Naive B cell (primary cell): ENCODE measurements around the gene GRAMD1B. TPM values are rescaled to one million over a fixed set of nuclear protein-coding genes. Genes with fewer than 3 reads are reported as not detected.

ENCODE experiments used
- ATAC-seq, 2 donors: fragments of 150-1000 bp; cut with Tn5 transposase; 2 replicates each; pipeline ENCODE4 v1.10.0; 2021; ENCODE audit warnings: low read depth in 2 of 2, mild to moderate bottlenecking in 2 of 2, moderate library complexity in 2 of 2
- DNase-seq: peaks from one replicate; pipeline ENCODE4 v3.0.0; 2022
- H3K27ac Mint-ChIP-seq, 6 donors: one replicate each; pipeline ENCODE4 v1.8.0; 2020 to 2022; ENCODE audit warnings: mild to moderate bottlenecking in 6 of 6, mixed read lengths in 6 of 6, moderate library complexity in 5 of 6, inconsistent platforms in 2 of 6
- H3K27me3 Mint-ChIP-seq, 3 donors: one replicate each; pipeline ENCODE4 v1.8.0; 2021 to 2022; ENCODE audit warnings: mixed read lengths in 3 of 3, mild to moderate bottlenecking in 1 of 3
- H3K36me3 Mint-ChIP-seq, 2 donors: one replicate each; pipeline ENCODE4 v1.8.0; 2020 to 2022; ENCODE audit warnings: mixed read lengths in 2 of 2, inconsistent platforms in 1 of 2, mild to moderate bottlenecking in 1 of 2
- H3K4me1 Mint-ChIP-seq, 3 donors: one replicate each; pipeline ENCODE4 v1.8.0; 2020 to 2022; ENCODE audit warnings: mixed read lengths in 3 of 3, inconsistent platforms in 1 of 3, mild to moderate bottlenecking in 1 of 3, moderate library complexity in 1 of 3
- H3K4me3 Mint-ChIP-seq, 8 donors: one replicate each; pipeline ENCODE4 v1.8.0; 2020 to 2022; ENCODE audit warnings: mild to moderate bottlenecking in 8 of 8, mixed read lengths in 8 of 8, moderate library complexity in 8 of 8, inconsistent platforms in 2 of 8
- H3K9me3 Mint-ChIP-seq, 7 donors: one replicate each; pipeline ENCODE4 v1.8.0; 2020 to 2022; ENCODE audit warnings: mixed read lengths in 7 of 7, mild to moderate bottlenecking in 5 of 7, inconsistent platforms in 2 of 7, moderate library complexity in 1 of 7
- polyA plus RNA-seq, 6 donors: library from polyadenylated mRNA; unstranded; fragments of 300-500 nt; fragmentation: Illumina TruSeq; gene quantifications; one replicate each; pipeline ENCODE4 v1.2.3, GENCODE V29; 2021; ENCODE audit warnings: low read depth in 6 of 6

GRAMD1B gene
- polyA plus RNA-seq, 6 donors from 2014 or later, result 0.84 TPM; not detected in 5

DNA sequence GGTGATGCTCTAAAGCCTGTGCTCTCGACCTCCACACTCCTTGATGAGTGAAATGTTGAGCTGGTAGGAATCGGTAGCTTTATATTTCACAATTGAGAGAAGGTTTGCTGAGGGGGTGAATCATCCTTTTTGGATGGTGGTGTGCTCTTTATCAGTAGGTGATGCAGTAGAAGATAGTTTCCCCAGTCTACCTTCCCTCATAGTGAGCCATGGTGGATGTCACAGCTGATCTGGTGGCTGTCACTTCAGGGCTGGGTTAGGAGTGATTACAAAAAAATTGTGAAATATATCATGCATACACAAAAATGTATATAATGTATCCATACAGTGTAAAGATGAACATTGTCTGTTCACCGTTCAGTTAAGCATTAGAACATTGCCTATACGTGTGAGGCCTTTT, 105.3 kb downstream of the GRAMD1B start:
- Mint-ChIP-seq H3K27me3 (no peaks in the 10 kb centered on the region), H3K9me3 (peaks cover 0 to 4% (median 0%) of the 10 kb centered on the region in 7 donors), H3K4me3 (no peak overlapping the region), H3K36me3 (no peaks in the 10 kb centered on the region), H3K27ac (no peak overlapping the region), H3K4me1 (no peaks in the 10 kb centered on the region)
- ATAC-seq (no peak), DNase-seq (no peak)

DNA sequence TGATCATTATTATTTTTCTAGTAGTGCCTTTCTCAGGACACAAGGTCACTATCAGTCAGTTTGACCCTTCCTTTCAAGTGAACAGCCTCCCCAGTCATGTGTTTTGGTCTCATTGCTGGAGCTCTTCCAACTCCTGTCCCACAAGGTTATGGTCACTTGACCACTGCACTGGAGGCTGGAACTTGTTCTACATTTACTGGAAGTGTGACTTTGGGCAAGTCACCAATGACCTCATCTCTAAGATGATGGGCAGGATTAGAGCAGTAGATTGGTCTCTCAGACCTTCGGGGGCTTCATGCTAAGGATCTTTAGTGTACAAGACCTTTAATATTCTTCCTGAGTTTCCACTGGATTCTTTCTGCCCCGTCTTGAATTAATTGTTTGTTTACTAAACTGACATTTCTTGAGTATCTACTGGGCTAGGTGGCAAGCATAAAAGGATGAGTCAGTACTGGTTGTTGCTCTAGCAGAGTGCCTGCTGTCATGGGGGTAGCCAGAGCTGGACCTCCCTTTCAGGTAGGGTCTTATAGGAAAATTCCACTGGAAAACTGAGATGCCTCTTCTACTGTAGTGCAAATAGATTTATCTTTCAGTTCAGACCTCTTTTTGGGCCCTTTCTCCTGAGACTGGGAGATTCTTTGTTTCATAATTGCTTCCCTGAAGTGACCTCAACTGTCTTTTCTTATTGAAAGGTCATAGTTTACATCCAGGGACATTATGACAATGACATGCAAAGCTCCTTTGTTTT, 106.8 kb downstream of the GRAMD1B start:
- H3K36me3 Mint-ChIP-seq, result no peaks in the 10 kb centered on the region
- no peak overlapping the region for H3K4me3 Mint-ChIP-seq
- no peak for ATAC-seq
- peaks cover 0 to 4% (median 0%) of the 10 kb centered on the region in 7 donors for H3K9me3 Mint-ChIP-seq
- H3K27ac Mint-ChIP-seq, result peak overlapping the region in 1 of 6 donors; percentile 67
- DNase-seq, result no peak
- no peaks in the 10 kb centered on the region for H3K27me3 Mint-ChIP-seq
- no peaks in the 10 kb centered on the region for H3K4me1 Mint-ChIP-seq

DNA sequence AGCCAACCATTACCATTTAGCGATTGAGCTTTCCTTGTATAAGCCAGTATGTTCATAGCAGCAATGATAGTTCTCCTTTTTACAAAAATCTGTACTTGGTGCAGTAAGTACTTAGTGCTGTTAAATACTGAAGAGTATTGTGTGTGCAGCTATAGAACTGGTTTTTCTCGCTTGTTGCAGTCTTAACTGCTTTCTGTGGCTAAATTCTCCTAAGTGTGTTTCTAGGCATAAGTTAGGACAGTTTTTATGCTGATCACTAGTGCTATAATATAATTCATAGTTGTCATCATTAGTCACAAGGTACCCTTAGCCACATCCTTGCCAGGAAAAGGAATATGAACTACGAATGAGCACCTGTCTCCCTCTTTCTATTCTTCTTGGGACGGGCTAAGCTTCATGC, 107.7 kb downstream of the GRAMD1B start:
- Mint-ChIP-seq H3K27me3 (no peaks in the 10 kb centered on the region), H3K27ac (no peak overlapping the region), H3K4me3 (no peak overlapping the region), H3K4me1 (no peaks in the 10 kb centered on the region), H3K9me3 (peaks cover 0 to 4% (median 0%) of the 10 kb centered on the region in 7 donors), H3K36me3 (no peaks in the 10 kb centered on the region)
- DNase-seq (no peak), ATAC-seq (no peak)

DNA sequence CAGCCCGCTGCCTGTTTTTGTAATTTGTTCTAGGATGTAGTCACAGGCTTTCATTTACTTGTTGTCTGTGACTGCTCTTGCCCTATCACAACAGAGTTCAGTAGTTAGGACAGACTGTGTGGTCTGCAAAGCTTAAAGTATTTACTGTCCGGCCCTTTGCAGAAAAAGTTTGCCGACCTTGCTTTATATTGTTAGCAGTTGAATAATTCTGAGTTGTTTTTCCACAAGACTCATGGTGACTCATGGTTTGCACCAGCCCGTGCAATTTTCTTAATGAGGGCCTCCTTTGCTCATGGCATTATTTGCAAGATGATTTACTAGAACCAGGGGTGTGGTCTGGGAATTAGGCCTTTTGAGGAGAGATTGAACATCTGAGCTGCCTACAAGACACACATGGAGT, 113.7 kb downstream of the GRAMD1B start:
- Mint-ChIP-seq H3K27me3 (no peaks in the 10 kb centered on the region), H3K27ac (no peak overlapping the region), H3K4me1 (no peaks in the 10 kb centered on the region), H3K36me3 (no peaks in the 10 kb centered on the region), H3K4me3 (no peak overlapping the region), H3K9me3 (no peaks in the 10 kb centered on the region)
- DNase-seq, result no peak
- ATAC-seq, result no peak

DNA sequence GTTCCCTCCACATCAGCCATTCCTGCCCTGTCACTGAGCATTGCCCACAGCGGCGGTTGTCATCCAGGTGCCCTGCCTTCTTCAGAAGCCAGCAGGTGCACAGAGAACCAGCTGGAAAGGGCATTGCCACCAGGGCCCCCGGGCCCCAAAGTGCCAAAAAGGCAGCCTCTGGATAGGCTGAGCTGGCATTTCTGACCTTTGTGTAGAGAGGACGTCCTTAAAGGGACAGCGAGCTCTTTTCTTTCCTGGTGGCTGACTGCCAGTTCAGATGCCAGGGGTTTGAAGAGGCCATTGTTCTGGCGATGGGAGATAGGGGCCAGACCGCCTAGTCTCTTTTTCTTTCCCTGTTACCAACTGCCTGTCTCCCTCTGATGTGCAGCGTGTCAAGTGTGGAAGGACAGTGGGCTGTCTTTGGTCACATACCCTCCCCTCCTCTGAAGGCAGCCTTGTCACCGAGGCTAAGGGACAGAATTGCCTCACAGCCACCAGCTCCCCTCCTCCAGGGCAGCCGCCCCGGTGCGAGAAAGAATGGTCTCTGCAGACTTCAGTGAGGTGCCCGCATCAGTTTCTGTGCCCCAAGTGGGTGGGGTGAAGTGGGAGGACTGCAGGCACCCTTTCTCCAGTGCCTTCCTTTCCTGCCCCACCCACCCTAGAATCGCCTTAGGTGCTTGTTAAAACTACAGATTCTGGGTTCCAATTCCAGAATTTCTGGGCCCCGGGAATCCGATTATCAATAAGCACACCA, 114.7 kb downstream of the GRAMD1B start:
- Mint-ChIP-seq H3K27ac (no peak overlapping the region), H3K36me3 (no peaks in the 10 kb centered on the region), H3K27me3 (no peaks in the 10 kb centered on the region), H3K4me1 (no peaks in the 10 kb centered on the region), H3K4me3 (no peak overlapping the region), H3K9me3 (no peaks in the 10 kb centered on the region)
- ATAC-seq, result no peak
- DNase-seq, result no peak

DNA sequence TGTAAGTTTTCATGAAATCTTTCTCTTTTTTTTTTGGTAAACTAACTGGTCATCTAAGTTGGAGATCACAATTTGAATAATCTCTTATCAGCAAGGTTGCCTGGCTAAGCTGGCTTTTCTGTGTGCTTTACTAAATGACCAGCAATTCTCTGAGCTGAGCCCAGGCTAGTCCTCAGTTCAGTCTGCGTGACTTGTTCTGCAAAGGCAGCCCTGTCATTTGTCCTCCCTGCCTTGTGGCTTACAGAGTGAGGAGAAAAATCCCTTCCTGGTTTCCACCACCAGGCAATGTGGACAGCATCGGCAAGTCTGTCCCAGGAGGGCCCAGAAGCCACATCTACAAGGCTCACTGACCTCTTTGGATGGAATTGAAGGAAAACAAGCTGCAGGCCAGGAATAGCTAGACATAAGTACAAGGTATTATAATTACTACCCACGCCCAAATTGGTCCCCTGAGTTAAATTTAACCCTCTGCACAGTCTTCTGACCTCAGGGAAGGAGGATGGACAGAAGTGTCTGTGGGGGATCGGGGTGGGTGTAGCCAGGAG, 115.7 kb downstream of the GRAMD1B start:
- Mint-ChIP-seq H3K36me3 (no peaks in the 10 kb centered on the region), H3K27ac (no peak overlapping the region), H3K4me3 (peak overlapping the region in 1 of 8 donors; percentile 3), H3K4me1 (no peaks in the 10 kb centered on the region), H3K9me3 (no peaks in the 10 kb centered on the region), H3K27me3 (no peaks in the 10 kb centered on the region)
- DNase-seq (no peak), ATAC-seq (no peak)

DNA sequence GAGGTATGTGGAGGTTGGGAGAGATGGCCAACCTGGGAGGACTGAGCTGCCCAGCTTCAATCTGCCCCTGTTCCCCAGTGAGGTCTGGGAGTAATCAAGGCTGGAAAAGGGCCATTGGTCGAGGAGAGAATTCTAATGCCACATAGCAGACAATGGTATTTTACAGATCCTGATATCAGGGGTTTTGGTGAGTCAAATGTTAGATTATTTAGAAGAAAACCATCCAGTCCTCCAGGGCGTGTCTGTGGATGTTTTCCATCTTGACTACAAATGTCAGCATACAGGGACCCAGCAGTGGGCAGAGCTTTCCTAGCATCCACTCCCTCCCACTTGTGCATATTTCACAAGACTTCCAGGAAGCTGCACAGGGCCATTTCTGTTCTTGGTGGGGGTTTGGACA, 116.4 kb downstream of the GRAMD1B start:
- no peak for ATAC-seq
- no peaks in the 10 kb centered on the region for H3K27me3 Mint-ChIP-seq
- H3K4me1 Mint-ChIP-seq, result no peaks in the 10 kb centered on the region
- H3K4me3 Mint-ChIP-seq, result no peak overlapping the region
- no peak for DNase-seq
- H3K27ac Mint-ChIP-seq, result no peak overlapping the region
- no peaks in the 10 kb centered on the region for H3K36me3 Mint-ChIP-seq
- H3K9me3 Mint-ChIP-seq, result no peaks in the 10 kb centered on the region

DNA sequence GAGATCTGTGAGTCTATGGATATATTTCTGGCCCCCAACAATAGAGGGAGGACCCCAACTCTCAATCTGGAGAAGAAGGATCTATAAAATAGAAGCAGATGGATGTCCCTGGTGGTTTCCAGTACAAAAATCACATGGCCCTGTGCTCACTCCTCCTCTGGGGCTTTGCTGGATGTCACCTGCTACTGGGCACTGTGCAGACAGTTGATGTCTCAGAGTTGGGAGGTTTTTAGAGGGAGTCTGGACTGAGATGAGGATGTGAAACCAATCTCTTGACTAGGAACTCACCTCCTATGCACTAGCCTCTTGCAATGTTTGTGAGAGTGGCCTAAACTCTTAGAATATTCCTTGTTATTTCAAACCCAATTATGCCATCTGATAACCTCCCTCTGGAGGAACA, 117.1 kb downstream of the GRAMD1B start:
- Mint-ChIP-seq H3K36me3 (no peaks in the 10 kb centered on the region), H3K4me3 (peak overlapping the region in 1 of 8 donors; percentile 33), H3K27ac (peak overlapping the region in 1 of 6 donors; percentile 83), H3K9me3 (no peaks in the 10 kb centered on the region), H3K27me3 (no peaks in the 10 kb centered on the region), H3K4me1 (no peaks in the 10 kb centered on the region)
- peak; percentile 64 to 74 for ATAC-seq
- DNase-seq, result no peak

DNA sequence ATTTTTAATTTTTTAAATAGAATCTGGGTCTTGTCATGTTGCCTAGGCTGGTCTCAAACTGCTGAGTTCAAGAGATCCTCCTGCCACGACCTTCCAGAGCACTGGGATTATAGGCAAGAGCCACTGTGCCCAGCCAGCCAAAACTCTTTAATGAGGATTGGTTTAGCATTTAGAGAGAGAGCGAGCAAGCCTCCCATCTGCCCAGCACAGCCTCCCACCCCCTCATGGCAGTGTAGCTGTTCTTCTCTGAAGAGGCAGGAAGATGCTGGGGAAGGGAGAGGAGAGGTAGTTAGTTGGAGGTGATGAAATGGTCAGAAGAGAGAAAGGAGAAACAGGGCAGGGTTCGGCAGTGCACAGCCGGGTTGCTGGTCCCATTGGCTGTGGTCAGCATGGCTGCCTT, 118.7 kb downstream of the GRAMD1B start:
- Mint-ChIP-seq H3K36me3 (no peaks in the 10 kb centered on the region), H3K27me3 (no peaks in the 10 kb centered on the region), H3K4me1 (no peaks in the 10 kb centered on the region), H3K27ac (no peak overlapping the region), H3K9me3 (no peaks in the 10 kb centered on the region), H3K4me3 (no peak overlapping the region)
- DNase-seq (no peak), ATAC-seq (no peak)

DNA sequence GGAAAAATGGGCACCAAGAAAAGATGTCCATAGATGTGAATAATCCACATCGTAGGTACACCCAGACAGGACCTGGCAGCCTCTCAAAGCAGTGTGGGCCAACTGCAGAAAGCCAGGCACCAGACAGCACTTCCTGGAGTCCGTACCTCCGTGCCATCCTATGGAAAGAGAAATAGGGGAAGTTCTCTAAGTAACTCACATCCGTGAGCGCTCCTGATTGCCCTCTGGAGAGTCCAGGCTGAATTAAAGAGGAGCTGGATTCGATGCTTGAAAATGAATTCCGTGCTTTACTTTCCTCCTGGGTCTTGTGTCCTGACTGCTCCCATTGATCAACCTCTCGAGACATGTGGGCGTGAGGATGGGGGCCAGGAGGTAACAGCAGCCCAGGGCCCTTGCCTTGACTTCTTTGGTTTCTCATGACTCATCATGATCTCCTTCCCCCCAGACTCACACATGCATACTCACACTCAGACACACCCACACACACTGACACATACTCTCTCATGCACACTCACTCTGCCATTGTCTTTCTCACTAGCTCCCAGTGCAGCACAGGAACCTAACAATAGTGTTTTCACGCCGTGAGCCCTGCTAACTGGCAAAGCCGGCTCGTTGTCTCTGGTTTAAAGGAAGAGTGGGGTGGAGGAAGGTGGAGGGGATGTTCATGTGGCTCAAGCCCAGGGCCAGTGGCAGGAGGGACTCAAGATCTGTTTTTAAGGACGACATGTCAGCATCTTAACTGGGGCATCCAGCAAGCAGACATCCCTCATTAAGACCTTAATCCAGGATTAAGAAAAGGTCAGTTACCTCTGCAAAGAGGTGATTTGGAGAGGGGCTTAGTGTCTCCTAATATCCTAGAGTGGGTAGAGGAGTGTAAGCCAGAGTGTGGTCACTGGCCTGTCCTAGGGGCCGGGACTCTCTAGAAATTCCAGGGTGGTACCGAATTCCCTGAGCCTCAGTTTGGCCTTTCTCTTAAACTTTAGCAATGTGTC, 120.2 kb downstream of the GRAMD1B start:
- Mint-ChIP-seq H3K27ac (no peak overlapping the region), H3K4me1 (no peaks in the 10 kb centered on the region), H3K36me3 (no peaks in the 10 kb centered on the region), H3K9me3 (no peaks in the 10 kb centered on the region), H3K27me3 (no peaks in the 10 kb centered on the region), H3K4me3 (no peak overlapping the region)
- ATAC-seq (no peak), DNase-seq (no peak)

DNA sequence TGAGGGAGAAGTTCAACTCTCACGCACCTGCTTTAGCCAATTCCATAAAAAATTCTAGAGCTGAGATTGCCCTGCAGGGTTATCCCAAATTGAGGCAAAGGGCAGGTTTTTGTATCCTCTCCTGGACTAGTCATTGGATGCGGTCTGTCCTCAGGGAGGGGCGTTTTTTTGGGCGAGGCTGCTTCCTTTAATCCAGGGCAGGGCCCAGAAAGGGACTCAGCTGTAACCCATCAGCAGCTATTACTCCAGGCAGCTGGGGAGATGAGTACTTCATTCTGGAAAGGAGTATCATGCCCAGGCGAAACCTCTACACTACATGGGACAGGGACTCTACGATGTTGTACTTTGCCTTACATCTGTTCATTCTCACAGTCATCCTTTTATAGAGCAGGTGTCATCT, 121.0 kb downstream of the GRAMD1B start:
- Mint-ChIP-seq H3K36me3 (no peaks in the 10 kb centered on the region), H3K27ac (no peak overlapping the region), H3K4me1 (no peaks in the 10 kb centered on the region), H3K9me3 (no peaks in the 10 kb centered on the region), H3K4me3 (no peak overlapping the region), H3K27me3 (no peaks in the 10 kb centered on the region)
- DNase-seq, result no peak
- no peak for ATAC-seq

DNA sequence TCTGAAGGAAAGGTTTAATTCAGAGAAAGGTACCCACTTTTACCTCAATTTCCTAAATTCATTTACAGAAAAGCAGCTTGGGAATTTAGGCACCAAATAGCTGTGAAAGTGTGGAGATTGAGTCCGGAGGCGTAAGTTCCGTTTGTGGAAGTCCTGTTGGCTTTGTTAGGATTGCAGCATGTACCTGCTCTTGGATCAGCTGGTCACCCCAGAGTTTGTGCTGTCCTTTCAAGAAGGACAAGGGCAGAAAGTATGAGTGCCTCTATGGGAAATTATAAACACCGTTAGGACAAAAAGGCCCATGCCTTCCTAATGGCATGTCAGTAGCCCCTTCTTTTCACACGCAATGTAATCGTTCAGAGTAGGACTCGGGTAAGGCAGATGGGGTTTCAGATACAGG, 126.6 kb downstream of the GRAMD1B start:
- no peak for ATAC-seq
- no peak overlapping the region for H3K27ac Mint-ChIP-seq
- H3K27me3 Mint-ChIP-seq, result peaks cover 0 to 10% (median 0%) of the 10 kb centered on the region in 3 donors
- H3K36me3 Mint-ChIP-seq, result no peaks in the 10 kb centered on the region
- peaks cover 13 to 18% (median 17%) of the 10 kb centered on the region in 3 donors for H3K4me1 Mint-ChIP-seq
- DNase-seq, result no peak
- no peak overlapping the region for H3K4me3 Mint-ChIP-seq
- H3K9me3 Mint-ChIP-seq, result no peaks in the 10 kb centered on the region
